Stimulated activated CD8-positive, alpha-beta memory T cell treated with anti-CD3 and anti-CD28 coated beads, Interleukin-7, amount 100 ng/mL, for 4 hours (primary cell): ENCODE results near the gene AQR.

Source experiments
- DNase-seq, 2 donors: peaks; one replicate each; pipeline ENCODE4 v3.0.0-alpha.2; 2020; ENCODE audit warnings: low read depth in 2 of 2

The AQR gene

DNA sequence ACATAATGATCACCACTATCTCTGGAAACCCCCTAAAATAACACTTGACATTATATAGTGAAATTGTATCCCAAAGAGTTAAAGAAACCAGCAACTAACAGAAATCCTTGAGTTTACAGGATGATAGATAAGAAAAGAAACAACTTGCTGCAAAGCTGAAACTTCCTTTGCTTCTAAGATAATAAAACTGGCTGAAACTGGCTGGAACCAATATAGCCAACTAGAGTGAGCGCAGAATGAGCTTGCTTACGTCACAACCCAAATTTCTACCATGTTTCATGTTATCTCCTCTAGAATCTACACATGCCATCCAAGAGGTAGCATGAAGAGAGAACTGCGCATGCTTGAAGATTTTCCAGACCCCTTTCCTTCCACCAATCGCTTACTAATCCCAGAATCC, 90.4 kb downstream of the AQR start:
- DNase-seq: no peak

DNA sequence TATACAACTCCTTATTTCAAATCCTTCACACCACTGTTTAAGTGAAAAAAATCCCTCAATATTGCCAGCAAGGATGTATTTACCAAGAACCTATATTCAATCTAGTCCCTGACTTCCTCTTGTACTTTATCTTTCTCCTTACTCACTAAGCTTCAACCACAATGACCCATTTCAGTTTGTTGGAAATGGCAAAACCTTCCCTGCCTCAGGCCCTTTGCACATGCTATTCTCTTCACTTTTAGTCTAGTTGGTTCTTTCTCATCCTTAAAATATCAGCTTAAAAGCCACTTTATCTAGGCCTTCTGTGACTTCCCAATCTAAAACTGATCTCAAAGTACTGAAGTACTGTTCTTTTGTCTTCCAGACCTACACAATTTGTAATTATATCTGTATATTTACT, 92.9 kb downstream of the AQR start:
- no peak for DNase-seq

DNA sequence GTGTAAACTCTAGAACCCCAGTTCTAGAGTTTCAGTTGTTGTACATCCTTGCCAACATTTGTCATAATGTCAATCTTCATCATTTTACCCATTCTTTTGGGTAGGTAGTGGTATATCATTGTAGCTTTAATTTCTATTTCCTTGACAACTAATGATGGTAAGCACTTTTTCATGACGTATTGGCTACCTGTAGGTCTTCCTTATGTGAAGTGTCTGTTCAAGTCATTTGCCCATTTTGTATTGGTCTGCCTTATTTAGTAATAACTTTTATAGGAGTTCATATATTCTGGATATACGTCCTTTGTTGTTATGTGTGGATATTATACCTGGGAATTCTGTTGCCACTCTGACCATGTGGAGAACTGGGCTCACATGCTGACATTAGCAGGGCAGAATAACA, 100.4 kb downstream of the AQR start:
- no peak for DNase-seq

DNA sequence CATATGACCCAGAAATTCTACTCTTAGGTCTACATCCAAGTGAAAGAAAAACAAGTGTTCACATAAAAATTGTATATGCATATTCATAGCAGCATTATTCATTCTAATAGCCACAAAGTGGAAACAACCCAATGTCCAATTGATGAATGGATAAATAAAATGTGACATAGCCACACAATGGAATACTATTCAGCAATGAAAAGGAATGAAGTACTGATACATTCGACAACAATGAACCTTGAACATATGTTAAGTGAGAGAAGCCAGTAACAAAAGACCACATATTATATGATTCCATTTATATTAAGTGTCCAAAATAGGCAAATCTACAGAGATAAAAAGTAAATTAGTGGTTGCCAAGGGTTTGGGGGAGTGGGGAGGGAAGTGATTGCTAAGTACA, 104.0 kb downstream of the AQR start:
- DNase-seq: no peak

DNA sequence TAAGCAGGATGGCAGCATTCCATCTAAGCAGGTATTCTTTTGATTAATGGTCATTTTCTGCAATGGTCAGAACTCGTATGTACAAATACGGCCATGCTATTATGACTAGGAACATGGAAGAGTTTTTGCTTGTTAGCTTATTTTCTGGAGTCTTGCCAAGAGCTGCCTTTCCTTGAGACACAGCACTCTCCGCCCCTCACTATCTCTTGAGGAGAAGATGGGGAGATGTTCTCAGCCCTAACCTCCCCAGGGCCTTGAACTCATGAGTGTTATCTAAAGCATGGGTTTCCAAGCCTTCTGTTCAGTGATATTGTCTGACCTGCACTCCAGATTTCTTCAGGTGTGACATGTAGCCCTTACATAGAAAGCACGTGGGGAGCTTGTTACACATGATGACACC, 108.3 kb downstream of the AQR start:
- DNase-seq: no peak

DNA sequence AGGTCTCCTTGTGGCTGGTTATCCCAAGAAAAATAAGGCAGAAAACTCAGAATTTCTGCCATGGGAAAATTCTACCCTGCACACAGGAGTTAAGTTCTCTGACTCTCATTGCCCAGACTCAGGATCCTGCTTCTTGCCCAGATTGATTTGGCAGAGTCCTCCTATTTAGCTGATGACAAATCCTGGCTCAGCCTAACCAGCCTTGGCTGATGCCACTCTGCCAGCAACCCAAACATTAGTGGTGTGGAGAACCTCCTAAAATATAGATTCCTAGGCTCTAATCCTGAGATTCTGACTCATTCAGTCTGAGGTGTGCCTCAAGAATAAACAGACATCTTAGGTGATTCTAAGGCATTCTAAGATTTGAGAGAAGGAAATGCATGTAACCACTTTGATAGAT, 113.6 kb downstream of the AQR start:
- no peak for DNase-seq

DNA sequence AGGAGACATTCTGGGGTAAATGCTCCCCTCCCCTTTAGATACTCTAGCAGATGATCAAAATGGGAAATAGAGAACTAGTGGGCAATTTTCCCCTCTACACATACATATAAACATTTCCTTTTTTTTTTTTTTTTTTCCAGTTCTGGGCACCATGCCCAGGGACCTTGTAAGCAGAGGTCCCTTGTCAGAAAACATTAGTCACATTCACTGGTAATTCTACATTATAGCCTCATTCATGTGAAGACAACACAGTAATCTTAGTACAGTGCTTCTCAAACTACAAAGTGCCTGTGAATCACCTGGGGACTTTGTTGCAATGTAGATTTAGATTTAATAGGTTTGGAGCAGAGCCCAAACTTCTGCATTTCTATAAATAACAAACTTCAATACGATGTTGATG, 114.1 kb downstream of the AQR start:
- no peak for DNase-seq

DNA sequence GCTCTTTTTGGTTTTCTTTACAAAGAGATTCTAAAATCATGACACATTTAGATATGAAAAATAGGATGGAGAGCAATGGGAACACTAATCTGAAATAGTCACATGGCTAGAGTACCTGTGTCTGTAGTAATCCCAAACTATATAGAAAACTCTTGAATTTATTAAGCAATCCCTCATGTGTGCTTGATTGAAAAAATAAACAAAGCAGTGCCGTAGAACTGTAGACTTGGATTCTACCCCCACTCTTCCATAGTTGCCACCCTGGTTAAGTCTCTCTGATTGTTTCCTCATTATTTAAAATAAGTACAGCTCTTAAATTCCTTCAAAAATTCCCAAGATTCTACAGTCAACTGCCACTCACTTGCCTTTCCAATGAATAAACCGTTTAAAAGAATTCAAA, 115.3 kb downstream of the AQR start:
- DNase-seq: no peak

DNA sequence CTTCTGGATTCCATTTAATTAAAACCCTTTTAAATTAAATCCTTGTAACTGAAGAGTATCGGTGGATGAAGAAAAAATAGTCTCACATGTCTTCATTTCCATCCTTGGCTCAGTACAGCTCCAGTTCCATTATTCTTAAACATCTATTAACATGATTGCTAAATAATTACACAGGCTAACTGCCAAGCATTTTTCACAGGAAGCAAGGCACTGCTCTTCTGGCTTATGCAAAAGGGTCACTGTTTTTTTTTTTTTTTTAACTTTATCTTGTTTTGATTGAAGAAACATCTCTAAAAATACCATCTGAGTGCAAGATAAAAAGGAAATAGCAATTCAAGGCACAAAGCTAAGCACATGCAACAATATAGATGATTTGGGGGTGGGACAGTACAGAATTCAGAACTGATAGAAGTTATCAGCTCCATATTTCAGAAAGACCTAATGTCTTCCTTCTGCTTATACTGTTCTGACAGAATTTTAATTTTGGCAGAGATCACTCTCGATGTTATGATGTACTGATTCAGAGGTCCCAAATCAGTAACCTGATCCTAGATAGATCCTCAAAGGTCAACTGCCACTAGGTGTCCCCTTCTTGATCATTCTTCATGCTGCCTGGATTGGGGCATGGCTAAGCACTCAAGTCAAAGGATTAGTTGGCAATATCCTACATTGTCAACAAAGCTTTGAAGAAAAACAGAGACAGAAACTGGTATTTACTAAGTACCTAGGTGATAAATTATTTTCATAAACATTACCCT, 116.4 kb downstream of the AQR start:
- DNase-seq: no peak

DNA sequence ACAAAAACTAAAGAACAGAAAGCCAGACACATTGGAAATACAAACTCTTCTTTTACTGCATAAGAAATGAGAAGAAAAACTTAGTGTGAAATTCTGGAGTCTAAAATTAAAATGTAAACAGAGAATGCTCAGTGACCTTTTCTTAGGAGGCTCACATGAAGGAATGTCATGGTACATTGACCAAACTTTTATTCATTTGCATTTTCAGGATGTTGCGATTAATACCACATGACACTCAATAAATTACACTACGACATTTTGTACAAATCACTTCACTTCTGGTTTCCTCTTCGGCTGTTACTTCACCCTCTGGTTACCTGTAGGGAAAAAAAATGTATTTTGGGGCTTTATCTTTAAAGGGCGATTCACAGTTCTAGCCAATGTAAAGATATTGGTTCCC, 117.8 kb downstream of the AQR start:
- no peak for DNase-seq

DNA sequence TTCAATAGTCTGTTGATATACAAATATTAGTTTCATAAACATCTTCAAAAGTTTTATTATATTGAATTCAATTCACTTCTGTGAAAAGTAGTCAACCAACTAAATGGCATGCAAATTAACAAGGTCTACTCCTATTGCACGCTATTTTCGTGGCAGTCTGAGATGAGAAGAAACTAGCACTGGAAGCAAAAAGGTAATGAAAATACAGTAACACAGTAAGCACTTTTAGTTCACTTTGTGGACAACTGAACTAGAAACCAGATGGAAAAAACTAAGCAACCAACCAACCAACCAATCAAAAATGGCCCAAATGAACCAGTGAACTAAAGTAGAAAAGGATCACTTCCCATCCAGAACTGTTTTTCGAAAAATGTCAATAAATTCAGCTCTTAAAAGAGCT, 118.5 kb downstream of the AQR start:
- no peak for DNase-seq

DNA sequence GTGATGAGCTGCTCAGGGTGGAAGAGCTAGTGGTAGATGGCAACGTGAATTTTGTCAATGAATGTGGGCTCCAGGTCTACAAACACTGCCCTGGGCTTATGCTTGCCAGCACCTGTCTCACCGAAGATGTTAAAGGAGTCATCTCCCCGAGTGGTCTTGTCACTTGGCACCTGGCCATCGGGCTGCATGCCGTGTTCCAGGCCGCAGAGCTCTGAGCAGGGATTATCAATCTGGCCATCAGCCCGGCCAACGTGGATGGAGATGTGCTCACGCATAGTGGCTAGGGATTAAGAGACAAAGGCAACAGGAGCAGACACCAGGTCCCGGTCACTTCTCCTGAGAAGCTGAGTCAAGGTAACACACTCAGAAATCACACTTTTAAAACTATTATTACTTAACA, 119.4 kb downstream of the AQR start:
- no peak for DNase-seq

DNA sequence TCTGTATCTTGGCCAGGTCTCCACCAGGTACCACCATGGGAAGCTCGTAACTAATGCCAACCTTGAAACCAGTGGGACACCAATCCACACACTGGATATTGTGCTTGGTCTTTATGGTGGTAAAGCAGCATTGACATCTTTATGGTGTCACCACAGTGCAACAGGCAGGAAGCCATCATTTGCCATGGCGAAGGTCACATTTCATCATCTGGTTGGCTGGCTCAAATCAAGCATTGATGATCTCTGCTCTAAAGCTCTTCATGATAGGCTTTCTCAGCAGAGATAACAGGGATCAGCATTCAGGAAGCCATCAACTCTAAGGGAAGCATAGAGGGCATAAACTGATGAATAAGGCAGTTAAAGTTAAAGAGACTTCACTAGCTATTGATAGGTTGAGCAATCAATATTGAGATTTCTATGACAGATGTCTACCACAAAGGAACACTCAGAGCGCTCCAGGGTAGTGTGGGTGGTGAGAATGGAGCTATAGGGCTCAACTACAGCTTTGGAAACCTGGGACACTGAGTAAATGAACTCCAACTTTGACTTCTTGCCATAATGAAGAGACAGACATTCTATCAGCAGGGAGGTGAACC, 120.1 kb downstream of the AQR start:
- no peak for DNase-seq

DNA sequence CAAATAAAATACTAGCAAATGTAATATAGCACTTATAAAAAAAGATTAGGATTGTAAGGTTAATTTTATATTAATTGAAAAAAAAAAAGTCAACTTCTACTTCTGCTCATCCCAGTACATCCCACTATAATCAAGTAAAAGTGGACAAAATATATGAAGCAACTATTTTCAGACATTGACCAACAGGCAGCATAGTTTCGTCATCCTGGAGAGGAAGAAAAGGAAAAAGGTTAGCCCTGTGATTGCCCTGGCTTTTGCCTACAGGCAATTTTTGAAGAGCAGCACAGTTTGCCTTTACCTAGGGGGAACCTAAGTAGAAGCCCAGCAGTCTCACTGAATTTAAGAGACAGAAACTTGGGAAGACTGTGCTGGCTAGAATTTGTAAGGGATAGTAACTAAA, 121.9 kb downstream of the AQR start:
- DNase-seq: no peak

DNA sequence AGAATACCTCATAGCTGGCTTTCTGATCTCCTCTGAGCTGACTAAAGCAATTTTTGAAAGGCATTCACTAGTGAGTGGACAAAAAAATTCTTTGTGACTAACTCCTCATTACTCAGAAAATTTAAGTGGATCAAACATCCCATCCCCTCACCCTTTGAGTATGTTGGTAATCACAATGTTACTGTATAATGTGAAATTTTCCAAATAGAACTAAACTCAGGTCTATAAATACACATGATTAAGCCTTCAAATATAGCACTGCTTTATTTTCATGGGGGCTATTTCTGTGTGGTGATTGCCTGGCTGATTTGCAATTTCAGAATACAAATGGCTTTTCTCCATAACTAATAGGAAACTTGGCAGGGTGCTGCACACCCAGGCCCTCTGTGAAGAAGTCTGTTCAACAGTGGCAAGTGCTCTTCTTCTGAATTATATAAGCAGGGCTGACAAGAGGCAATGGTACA, 128.2 kb downstream of the AQR start:
- DNase-seq: no peak

DNA sequence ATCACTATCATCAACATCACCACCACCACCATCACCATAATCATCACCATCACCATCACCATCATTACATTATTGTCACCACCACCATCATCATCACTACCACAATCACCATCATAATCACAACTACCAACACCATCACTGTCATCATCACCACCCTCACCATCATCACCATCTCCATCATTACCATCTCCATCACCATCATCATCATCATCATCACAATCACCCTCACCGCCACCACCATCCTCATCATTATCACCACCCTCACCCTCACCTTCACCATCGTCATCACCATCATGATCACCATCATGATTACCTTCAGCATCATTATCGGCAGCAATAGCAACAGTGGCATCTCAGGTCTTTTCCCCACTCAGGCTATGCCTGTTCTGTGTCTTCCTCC, 131.3 kb downstream of the AQR start:
- DNase-seq: no peak

DNA sequence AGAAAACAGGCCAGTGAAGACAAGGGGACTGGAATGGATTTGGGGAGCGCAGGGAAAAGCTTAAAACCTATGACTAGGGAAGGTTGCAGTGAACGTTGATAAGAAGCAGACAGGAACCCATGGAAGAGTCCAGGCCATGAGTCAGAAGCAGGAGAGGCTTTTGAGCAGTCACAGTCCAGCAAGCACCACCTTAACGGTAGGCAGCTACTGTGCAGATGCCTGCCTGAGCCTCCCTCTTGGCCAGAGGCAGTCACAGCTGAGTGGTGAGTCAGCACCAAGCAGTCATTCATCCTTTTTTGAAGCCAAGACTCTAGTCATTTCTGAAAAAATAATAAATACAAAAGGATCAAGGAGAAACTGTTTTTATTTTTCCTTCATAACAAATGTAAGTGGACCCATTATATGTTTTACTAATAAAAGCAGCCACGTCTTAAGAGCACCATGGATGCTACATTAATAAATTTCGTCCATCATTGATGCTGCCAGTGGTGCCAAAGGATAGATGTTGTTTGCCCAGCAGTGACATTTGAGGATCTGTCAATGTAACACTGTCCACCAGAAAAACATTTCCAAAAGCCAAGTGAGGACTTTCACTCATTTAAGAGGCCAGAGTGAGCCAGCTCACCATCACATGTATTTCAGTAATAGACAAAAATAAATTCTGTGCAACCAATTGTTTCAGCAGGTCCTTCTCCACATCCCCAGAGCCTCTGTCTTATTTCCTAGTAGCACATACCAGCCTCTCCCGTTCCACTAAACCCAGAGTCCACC, 132.1 kb downstream of the AQR start:
- DNase-seq: no peak

DNA sequence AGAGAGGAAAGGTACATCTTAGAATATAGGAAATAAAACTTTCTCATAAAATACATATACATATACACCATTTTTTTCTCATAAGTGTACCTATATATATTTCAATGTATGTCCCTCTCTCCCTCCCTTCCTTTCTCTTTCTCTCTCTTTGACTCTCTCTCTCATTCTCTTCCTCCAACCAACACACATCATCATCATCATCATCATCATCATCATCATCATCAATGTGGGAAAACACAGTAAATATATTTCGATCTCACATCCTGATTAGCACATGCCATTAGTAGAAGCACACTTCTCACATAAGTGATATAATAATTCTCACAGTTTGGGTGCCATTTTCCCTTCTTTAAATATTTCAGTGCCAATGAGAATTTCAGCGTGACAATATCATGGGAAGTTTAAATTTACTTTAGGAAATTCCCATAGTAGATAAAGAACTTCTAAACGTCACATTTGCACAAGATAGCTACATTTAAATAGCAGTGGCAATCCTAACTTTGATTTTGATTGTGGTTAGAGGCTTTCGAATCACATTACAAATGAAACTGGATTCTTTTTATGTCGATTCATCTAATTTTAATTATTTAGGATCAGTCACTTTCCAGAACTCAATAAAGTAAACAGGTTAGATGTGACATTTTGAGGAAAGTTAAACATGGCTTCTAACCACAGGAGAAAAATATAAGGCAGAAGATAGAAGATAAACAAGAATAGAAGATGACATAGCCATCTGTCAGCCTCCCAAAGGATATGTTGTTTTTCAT, 141.2 kb downstream of the AQR start:
- DNase-seq: no peak

DNA sequence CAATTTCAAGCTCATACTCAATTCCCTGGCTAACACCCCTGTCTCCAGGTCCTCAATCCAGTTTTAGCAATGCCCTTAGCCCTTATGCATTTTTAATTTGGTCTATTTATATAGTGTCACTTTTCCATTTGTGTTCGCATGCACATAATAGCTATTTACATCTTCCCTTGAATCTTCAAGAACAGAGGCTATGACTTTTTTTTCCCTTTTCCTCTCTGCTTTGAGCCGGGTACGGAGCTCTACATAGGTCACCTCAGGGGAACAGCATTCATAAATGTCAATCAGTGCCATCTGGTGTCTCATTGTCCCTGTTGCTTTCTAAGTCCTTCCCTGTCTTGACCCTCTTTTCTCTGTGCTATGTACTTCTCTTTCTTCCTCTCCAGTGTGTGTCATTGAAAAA, 147.7 kb downstream of the AQR start:
- DNase-seq: no peak

DNA sequence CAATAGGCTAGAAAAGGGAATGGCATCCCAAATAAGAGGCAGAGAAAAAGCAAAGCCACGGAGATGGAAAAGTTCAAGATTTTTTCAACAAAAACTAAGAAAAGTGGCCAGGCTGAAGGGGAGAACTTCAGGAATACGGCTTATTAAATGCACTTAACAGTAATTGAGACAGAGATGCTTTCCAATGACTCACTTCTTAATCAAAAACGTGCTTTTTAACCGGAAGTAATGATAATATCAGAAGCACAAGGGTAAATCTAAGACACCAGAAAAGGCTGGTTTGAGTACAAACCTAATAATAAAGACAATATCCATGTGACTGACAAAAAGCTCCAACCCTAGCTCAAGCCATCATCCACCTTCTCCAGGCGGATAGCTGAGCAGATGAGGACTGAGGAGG, 149.4 kb downstream of the AQR start:
- DNase-seq: no peak

DNA sequence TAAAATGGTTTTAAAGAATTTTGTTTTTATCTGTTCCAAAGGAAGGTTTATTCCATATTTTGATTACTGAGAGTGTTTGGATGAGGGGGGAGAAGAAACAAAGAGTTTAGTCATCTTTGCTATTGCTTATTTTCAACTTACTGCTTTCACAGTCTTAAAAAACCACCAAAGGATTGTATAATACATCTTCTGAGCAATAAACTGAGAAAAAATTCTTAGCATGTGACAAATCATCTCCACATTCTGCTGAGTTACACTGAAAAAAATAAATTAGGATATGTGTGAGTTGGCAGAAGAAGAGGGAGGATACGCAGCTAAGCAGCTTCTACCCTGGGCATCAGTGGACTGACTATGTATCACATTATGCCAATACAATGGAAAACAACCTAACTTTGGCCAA, 151.0 kb downstream of the AQR start:
- no peak for DNase-seq

DNA sequence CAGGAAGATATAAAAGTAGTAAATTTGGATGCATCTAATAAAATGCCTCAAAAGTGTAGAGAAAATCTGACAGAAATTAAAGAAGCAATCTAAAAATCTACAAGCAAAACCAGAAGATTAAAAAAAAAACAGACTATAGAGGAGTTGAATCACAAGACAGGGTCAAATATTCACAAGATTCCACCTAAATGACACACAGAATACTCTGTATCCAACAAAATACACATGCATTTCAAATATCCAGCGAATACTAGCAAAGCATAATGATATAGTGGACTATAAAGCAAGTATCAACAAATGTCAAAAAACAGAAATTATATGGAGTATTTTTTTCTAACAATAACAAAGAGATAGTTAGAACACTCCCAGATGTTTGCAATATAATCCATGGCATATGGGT, 153.7 kb downstream of the AQR start:
- no peak for DNase-seq
